Vagina (tissue), 2 donors: ENCODE results near the gene PHLDA2.

Source experiments
- POLR2A ChIP-seq, 2 donors: fragments of 450-650 bp; IDR thresholded peaks; one replicate each; pipeline ENCODE4 v1.6.1; 2017; ENCODE audit warnings: antibody characterized with exemption in 2 of 2, mild to moderate bottlenecking in 2 of 2, moderate library complexity in 2 of 2
- POLR2AphosphoS5 ChIP-seq, 2 donors: sonication (generic); formaldehyde crosslinking; IDR thresholded peaks; one replicate each; pipeline ENCODE4 v1.9.0; 2017; ENCODE audit warnings: antibody characterized with exemption in 2 of 2, mild to moderate bottlenecking in 2 of 2, low read depth in 1 of 2; ENCODE audit not compliant: insufficient read depth in 1 of 2
- TF ChIP-seq, protein P1 (sequence below), 3 experiments: fragments of 450-650 bp in 2 of 3; fragments of 200-600 bp in 1 of 3; sonication (generic) in 1 of 3; IDR thresholded peaks; one replicate each; pipeline ENCODE4 v1.5.1; 2017 to 2019; ENCODE audit warnings: antibody characterized with exemption in 3 of 3, mild to moderate bottlenecking in 2 of 3, moderate library complexity in 2 of 3

DNA sequence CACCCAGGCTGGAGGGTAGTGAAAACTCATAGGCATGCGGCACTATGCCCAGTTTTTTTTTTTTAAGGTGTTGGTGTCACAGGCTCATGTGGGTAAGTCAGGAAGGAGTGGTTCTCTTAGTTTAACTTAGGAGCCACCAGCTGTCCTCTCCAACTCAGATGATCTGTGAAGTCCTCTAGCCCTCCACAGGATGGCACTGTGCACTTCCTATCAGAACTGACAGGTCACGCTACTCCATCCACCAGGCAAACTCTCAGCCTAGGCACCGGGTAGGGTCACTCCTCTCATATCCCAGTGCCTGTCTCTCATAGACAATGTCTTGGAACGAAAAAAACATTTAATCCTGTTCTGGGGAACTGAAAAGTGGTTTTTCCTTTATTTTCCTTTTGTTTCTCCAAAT is 46.4 kb upstream of the PHLDA2 start:
- TF ChIP-seq, protein P1, sequence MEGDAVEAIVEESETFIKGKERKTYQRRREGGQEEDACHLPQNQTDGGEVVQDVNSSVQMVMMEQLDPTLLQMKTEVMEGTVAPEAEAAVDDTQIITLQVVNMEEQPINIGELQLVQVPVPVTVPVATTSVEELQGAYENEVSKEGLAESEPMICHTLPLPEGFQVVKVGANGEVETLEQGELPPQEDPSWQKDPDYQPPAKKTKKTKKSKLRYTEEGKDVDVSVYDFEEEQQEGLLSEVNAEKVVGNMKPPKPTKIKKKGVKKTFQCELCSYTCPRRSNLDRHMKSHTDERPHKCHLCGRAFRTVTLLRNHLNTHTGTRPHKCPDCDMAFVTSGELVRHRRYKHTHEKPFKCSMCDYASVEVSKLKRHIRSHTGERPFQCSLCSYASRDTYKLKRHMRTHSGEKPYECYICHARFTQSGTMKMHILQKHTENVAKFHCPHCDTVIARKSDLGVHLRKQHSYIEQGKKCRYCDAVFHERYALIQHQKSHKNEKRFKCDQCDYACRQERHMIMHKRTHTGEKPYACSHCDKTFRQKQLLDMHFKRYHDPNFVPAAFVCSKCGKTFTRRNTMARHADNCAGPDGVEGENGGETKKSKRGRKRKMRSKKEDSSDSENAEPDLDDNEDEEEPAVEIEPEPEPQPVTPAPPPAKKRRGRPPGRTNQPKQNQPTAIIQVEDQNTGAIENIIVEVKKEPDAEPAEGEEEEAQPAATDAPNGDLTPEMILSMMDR (IDR thresholded peaks at IDR 0.05) = peak in 1 of 3 experiments; percentile 14
- TF ChIP-seq POLR2AphosphoS5 (IDR thresholded peaks at IDR 0.05; ENCODE audit: insufficient read depth in 1 of 2, low read depth in 1 of 2) (no peak), POLR2A (IDR thresholded peaks at IDR 0.05) (no peak)
